GM13977 (cell line): Measurements from ENCODE around the gene LOC101059915.
A peak's percentile ranks its signal among the peaks of the same experiment; 100 is the strongest.
"Not testable (repeated sequence)": the region's sequence is repeated elsewhere in the genome, so short reads cannot be mapped to it uniquely, and the experiment has no call there.

ENCODE experiments used
- DNase-seq: peaks from one replicate; pipeline ENCODE4 v3.0.0; 2012; ENCODE audit warnings: low spot score
- CTCF ChIP-seq: IDR thresholded peaks from 2 replicates; pipeline ENCODE4 v1.5.1; 2012; ENCODE audit warnings: mild to moderate bottlenecking, control low read depth; ENCODE audit not compliant: insufficient read depth; ENCODE audit errors: extremely low read depth, missing control alignments
- in situ Hi-C: fragments of 300-500 bp; cut with MboI; formaldehyde crosslinking; loops from one replicate; pipeline ENCODE4 v1.12.0; 2022; ENCODE audit warnings: low sequenced_read_pairs, low pct_unique_long_range_greater_than_20kb, mixed read lengths, inconsistent platforms; ENCODE audit not compliant: unreplicated experiment

Gene LOC101059915

GRCh38 chrX:71669947-71670346 lies 2.6 kb downstream of the LOC101059915 start:
- in situ Hi-C loops, DNase-seq: not testable (repeated sequence)

GRCh38 chrX:71671043-71671780 lies 3.9 kb downstream of the LOC101059915 start:
- in situ Hi-C loops, result no loop called here
- DNase-seq, result no peak
- TF ChIP-seq CTCF, result no peak

More at GRCh38 chrX:71669947-71670346, 2.6 kb downstream of the LOC101059915 start:
- peak; percentile 46 for TF ChIP-seq CTCF

- TF ChIP-seq CTCF, result no peak
- in situ Hi-C loops, result no loop called here
Observed at GRCh38 chrX:71671938-71672337, 4.6 kb downstream of the LOC101059915 start.

GRCh38 chrX:71675636-71676035 lies 8.3 kb downstream of the LOC101059915 start:
- DNase-seq, in situ Hi-C loops: not testable (repeated sequence)

More at GRCh38 chrX:71671938-71672337, 4.6 kb downstream of the LOC101059915 start:
- no peak for DNase-seq

GRCh38 chrX:71676068-71676795 lies 8.9 kb downstream of the LOC101059915 start:
- in situ Hi-C loops, result not testable (repeated sequence)

GRCh38 chrX:71677195-71677594 lies 9.8 kb downstream of the LOC101059915 start:
- DNase-seq, in situ Hi-C loops: not testable (repeated sequence)

More at GRCh38 chrX:71676068-71676795, 8.9 kb downstream of the LOC101059915 start:
- not testable (repeated sequence) for DNase-seq

GRCh38 chrX:71679575-71680207 lies 12.3 kb downstream of the LOC101059915 start:
- no peak for DNase-seq
- no peak for TF ChIP-seq CTCF
- in situ Hi-C loops, result no loop called here

GRCh38 chrX:71696641-71697465 lies 29.5 kb downstream of the LOC101059915 start:
- DNase-seq, in situ Hi-C loops: not testable (repeated sequence)

- in situ Hi-C loops, DNase-seq: not testable (repeated sequence)
Observed at GRCh38 chrX:71697466-71698298, 30.3 kb downstream of the LOC101059915 start.

- in situ Hi-C loops, DNase-seq: not testable (repeated sequence)
Observed at GRCh38 chrX:71698299-71699022, 31.1 kb downstream of the LOC101059915 start.
